ENCODE results near the gene PRKCSH.
A peak's percentile ranks its signal among the peaks of the same experiment; 100 is the strongest.

The PRKCSH gene

DNA sequence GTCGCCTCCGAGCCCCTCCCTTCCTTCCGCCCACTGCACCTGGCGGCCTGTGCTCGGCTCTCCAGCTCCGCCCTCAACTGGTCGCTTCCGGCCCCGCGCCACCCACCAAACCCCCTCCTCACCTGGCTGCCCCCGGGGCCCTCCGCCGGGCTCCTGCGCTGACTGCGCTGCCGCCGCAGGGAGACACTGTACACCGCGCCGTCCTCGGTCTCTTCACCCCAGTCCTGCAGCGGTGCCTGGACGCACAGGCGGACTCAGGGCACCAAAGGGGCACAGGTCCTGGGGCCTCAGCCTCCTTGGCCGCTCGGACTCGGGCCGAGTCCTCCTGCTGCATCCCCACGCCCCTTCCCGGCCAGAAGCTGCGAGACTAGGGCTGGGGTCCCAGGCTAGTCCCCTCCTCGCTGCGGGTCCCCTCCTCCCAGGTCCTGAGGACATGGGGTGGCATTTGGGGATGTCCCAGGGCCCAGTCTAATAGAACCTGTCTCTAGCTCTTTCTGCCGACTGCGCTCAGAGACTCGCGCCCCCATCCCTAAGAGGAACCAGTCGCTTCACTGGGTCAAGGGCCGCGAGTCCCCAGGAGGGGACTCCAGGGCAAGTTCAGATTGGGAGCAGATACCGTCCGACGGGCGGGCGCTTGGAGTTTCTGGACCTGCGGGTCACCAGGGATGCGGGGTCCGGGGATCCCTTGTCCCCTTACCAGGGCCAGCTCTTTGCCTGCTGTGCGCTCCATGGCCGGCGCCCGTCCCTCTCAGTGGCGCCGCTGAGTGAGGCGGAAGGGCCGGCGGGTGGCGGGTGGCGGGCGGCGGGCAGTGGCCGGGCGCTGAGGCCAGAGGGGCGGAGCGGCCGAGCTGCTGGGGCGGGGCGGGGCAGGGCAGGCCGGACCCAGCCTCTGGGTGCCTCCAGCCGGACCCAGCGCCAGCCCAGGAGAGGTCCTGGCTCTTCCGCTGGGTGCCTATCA lies 16.6 kb upstream of the PRKCSH start, which contains the start of gene RGL3:
TSS of gene RGL3 (minus strand) at position 766 of the 958 bp plus-strand sequence. CDS start at position 730, 36 bp downstream.
- TF ChIP-seq, protein P1, sequence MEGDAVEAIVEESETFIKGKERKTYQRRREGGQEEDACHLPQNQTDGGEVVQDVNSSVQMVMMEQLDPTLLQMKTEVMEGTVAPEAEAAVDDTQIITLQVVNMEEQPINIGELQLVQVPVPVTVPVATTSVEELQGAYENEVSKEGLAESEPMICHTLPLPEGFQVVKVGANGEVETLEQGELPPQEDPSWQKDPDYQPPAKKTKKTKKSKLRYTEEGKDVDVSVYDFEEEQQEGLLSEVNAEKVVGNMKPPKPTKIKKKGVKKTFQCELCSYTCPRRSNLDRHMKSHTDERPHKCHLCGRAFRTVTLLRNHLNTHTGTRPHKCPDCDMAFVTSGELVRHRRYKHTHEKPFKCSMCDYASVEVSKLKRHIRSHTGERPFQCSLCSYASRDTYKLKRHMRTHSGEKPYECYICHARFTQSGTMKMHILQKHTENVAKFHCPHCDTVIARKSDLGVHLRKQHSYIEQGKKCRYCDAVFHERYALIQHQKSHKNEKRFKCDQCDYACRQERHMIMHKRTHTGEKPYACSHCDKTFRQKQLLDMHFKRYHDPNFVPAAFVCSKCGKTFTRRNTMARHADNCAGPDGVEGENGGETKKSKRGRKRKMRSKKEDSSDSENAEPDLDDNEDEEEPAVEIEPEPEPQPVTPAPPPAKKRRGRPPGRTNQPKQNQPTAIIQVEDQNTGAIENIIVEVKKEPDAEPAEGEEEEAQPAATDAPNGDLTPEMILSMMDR (IDR thresholded peaks at IDR 0.05), result no peak
- Mint-ChIP-seq H3K36me3 (ENCODE audit: low read depth) (no peaks in the 10 kb centered on the region), H3K9me3 (peaks cover 5% of the 10 kb centered on the region), H3K4me3 (peak within 1 kb of the TSS; percentile 80), H3K27me3 (ENCODE audit: low read depth, poor library complexity) (peaks cover 93% of the 10 kb centered on the region), H3K27ac (no peak within 1 kb of the TSS), H3K4me1 (peaks cover 49% of the 10 kb centered on the region)
- DNase-seq, result peak; percentile 73

DNA sequence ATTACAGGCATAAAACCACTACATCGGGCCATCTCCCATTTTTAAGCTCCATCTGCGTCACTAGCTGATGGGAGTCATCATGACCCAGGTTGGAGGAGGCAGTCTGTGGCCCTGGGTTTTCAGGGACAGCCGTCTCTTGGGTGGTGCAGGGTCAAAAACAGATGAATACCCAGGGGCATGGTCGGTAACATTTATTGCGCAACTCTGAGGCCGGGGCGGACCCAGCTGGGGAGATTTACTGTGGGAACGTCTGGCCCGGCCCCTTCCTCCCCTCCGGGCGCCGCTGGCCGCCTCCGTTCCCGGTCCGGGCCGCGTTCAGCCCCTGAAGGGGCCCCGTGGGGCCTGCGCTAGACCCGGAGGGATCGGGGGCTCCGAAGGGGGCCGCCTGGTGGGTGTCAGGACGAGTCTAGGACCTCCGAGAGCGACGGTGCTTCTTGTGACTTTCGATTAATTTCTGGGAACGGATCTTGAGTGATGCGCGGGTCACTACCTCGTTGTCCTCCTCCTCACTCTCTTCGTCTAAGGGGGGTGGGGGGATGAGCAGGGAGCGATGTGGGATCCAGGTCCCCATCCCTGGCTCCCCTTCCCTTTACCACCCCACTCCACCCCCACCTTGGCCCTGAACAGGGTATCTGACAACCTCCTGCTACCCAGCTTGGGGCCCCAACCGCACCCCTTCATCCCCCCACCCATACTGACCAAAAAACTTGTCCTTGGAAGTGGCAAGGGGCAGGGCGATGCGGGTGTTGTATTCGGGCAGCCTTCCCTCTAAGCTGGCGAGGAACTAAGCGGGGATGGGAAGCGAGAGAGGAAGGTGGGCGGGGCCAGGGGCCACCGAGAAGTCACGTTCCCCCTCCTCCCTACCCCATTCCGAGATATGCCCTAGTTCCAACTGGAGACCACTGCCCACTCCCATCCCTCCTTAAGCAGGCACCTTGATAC lies 14.7 kb upstream of the PRKCSH start:
- Mint-ChIP-seq H3K4me3 (peak overlapping the region; percentile 80), H3K4me1 (peaks cover 46% of the 10 kb centered on the region), H3K27me3 (ENCODE audit: low read depth, poor library complexity) (peaks cover 86% of the 10 kb centered on the region), H3K36me3 (ENCODE audit: low read depth) (no peaks in the 10 kb centered on the region), H3K9me3 (peaks cover 5% of the 10 kb centered on the region), H3K27ac (no peak overlapping the region)
- DNase-seq, result peak; percentile 69
- TF ChIP-seq, protein P1 (IDR thresholded peaks at IDR 0.05), result no peak

DNA sequence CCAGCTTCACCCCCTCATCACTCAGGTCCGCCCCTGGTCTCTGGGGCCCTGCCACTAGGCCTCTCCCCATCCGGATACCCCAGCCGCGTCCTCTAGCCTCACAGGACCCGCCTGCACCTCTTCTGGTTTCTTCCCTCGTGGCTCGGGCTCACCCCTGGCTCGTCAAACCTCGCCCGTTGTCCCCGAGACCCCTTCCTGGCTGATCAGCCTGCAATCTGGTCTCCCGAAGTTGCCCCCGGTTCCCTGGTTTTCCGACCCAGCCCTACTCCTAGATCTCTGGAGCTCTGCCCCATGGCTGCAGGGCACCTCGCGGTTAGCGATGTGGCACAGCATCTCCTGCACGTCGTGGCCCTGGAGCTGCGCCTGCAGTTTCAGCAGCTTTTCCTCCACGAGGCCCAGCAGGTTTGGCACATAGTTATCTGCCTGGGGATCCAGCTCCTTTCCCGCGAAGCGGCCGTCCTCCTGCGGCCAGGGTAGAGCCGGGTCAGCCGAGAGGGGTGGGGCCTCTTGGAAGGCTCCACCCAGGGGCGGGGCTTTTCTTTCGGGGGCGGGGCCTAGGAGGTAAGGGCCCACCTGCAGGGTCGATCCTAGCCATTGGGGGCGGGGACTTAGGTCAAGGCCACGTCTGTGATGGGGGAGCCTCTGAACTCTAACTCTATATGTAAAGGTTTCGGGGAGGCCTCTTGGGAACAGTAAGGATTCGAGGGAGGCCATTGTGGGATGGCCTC lies 13.9 kb upstream of the PRKCSH start:
- H3K27me3 Mint-ChIP-seq (ENCODE audit: low read depth, poor library complexity), result peaks cover 77% of the 10 kb centered on the region

DNA sequence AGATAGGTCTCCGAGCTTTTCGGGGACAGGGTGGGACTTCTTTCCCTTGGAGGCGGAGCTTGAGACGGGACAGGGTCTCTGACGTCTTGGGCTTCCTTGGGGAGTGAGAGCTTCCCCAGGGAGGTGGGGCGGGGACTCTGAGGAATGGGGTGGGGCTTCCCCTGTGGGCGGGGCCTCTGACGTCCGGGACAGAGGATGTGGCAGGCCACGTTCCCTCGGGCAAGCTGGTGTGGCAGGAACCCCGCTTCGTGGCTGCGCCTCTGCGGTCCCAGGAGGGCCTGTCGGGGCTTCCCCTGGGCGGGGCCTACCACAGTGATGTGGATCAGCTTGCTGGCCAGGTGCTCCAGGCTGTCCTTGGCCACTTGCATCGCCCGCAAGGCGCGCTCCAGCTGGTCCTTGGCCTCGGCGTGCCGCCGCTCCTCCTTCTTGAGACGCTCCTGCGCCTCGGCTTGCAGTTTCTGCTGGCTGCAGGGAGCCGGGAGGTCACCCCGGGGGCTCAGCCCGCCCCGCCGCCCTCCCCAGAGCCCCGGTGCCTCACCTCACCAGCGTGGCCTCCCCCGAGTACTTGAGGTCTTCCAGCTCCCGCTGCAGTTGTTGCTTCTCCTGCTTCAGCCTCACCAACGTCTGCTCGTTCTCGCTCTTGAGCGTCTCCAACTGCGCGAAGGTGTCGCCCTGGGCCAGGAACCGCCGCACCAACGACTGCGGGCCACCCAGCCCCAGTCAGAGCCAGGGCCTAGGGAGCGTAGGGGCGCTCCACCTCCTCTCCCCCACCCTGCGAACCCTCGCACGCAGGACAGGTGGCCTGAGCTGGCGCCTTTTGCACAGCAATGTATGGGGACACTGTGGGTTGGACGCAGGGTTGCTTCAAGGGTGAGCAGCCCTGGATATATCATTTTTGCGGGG lies 13.0 kb upstream of the PRKCSH start:
- peaks cover 41% of the 10 kb centered on the region for H3K4me1 Mint-ChIP-seq
- peak; percentile 70 for DNase-seq
- TF ChIP-seq, protein P1 (IDR thresholded peaks at IDR 0.05), result no peak
- H3K27me3 Mint-ChIP-seq (ENCODE audit: low read depth, poor library complexity), result peaks cover 69% of the 10 kb centered on the region
- no peak overlapping the region for H3K27ac Mint-ChIP-seq
- no peaks in the 10 kb centered on the region for H3K36me3 Mint-ChIP-seq (ENCODE audit: low read depth)
- H3K9me3 Mint-ChIP-seq, result peaks cover 5% of the 10 kb centered on the region
- H3K4me3 Mint-ChIP-seq, result peak overlapping the region; percentile 80

More for the DNA sequence above, 13.9 kb upstream of the PRKCSH start:
- Mint-ChIP-seq H3K9me3 (peaks cover 5% of the 10 kb centered on the region), H3K4me1 (peaks cover 42% of the 10 kb centered on the region), H3K36me3 (ENCODE audit: low read depth) (no peaks in the 10 kb centered on the region), H3K27ac (no peak overlapping the region), H3K4me3 (peak overlapping the region; percentile 80)
- TF ChIP-seq, protein P1 (IDR thresholded peaks at IDR 0.05), result no peak
- DNase-seq, result peak; percentile 75
